H9 (cell line): Measurements from ENCODE around the gene MGME1. TPM values are rescaled to one million over a fixed set of nuclear protein-coding genes. Genes with fewer than 3 reads are reported as not detected.

Experiments used
- DNase-seq: peaks from one replicate; pipeline ENCODE4 v3.0.0-alpha.2; 2017
- H2AFZ ChIP-seq: one replicate; pipeline ENCODE4 v1.6.1; 2013; ENCODE audit warnings: mild to moderate bottlenecking, low read length, control low read depth, moderate library complexity
- H2AK5ac ChIP-seq: 2 replicates; pipeline ENCODE4 v1.6.1; 2013; ENCODE audit warnings: low read length, control low read depth, mixed read lengths; ENCODE audit not compliant: insufficient read length
- H2BK120ac ChIP-seq: one replicate; pipeline ENCODE4 v1.6.1; 2013; ENCODE audit warnings: low read depth, mild to moderate bottlenecking, low read length, control low read depth, inconsistent platforms; ENCODE audit not compliant: poor library complexity, severe bottlenecking
- H2BK12ac ChIP-seq: 2 replicates; pipeline ENCODE4 v1.6.1; 2013; ENCODE audit warnings: low read length, control low read depth, mixed read lengths, low read depth; ENCODE audit not compliant: insufficient read length
- H2BK15ac ChIP-seq: 2 replicates; pipeline ENCODE4 v1.6.1; 2013; ENCODE audit warnings: low read depth, low read length, control low read depth
- H2BK20ac ChIP-seq: one replicate; pipeline ENCODE4 v1.6.1; 2013; ENCODE audit warnings: low read depth, mild to moderate bottlenecking, low read length, control low read depth, inconsistent platforms; ENCODE audit not compliant: poor library complexity, severe bottlenecking
- H2BK5ac ChIP-seq: 2 replicates; pipeline ENCODE4 v1.6.1; 2013; ENCODE audit warnings: low read length, control low read depth, mixed read lengths; ENCODE audit not compliant: insufficient read length
- H3K14ac ChIP-seq: 2 replicates; pipeline ENCODE4 v1.6.1; 2013; ENCODE audit warnings: low read length, control low read depth; ENCODE audit not compliant: insufficient read depth
- H3K18ac ChIP-seq: 2 replicates; pipeline ENCODE4 v1.6.1; 2013; ENCODE audit warnings: low read depth, mild to moderate bottlenecking, mixed read lengths, low read length, control low read depth; ENCODE audit not compliant: insufficient read length
- H3K23ac ChIP-seq: 2 replicates; pipeline ENCODE4 v1.6.1; 2013; ENCODE audit warnings: low read length, control low read depth, mixed read lengths, low read depth; ENCODE audit not compliant: insufficient read length
- H3K23me2 ChIP-seq: 2 replicates; pipeline ENCODE4 v1.6.1; 2013; ENCODE audit warnings: low read depth, mild to moderate bottlenecking, mixed read lengths, low read length, control low read depth; ENCODE audit not compliant: insufficient read length, poor library complexity, severe bottlenecking
- H3K27ac ChIP-seq: 2 replicates; pipeline ENCODE4 v1.5.1; 2013; ENCODE audit warnings: low read length, control low read depth, mixed read lengths, low read depth; ENCODE audit not compliant: insufficient read length
- H3K27me3 ChIP-seq: 2 replicates; pipeline ENCODE4 v1.6.1; 2013; ENCODE audit warnings: low read length, control low read depth, inconsistent platforms; ENCODE audit not compliant: insufficient read depth
- H3K4ac ChIP-seq: 2 replicates; pipeline ENCODE4 v1.6.1; 2013; ENCODE audit warnings: low read depth, mild to moderate bottlenecking, control low read depth, inconsistent platforms, low read length, moderate library complexity
- H3K4me1 ChIP-seq: 2 replicates; pipeline ENCODE4 v1.6.1; 2013; ENCODE audit warnings: low read length, control low read depth, inconsistent platforms; ENCODE audit not compliant: insufficient read depth
- H3K4me2 ChIP-seq: 2 replicates; pipeline ENCODE4 v1.6.1; 2013; ENCODE audit warnings: low read length, control low read depth, mixed read lengths; ENCODE audit not compliant: insufficient read length, insufficient read depth
- H3K56ac ChIP-seq: 2 replicates; pipeline ENCODE4 v1.6.1; 2013; ENCODE audit warnings: low read depth, mild to moderate bottlenecking, mixed read lengths, low read length, control low read depth; ENCODE audit not compliant: insufficient read length
- H3K79me1 ChIP-seq: 2 replicates; pipeline ENCODE4 v1.6.1; 2013; ENCODE audit warnings: low read depth, mild to moderate bottlenecking, moderate library complexity, low read length, control low read depth, inconsistent platforms; ENCODE audit not compliant: insufficient read depth, poor library complexity, severe bottlenecking
- H3K79me2 ChIP-seq: 2 replicates; pipeline ENCODE4 v1.6.1; 2013; ENCODE audit warnings: low read length, control low read depth, inconsistent platforms; ENCODE audit not compliant: insufficient read depth
- H3K9ac ChIP-seq: 2 replicates; pipeline ENCODE4 v1.6.1; 2013; ENCODE audit warnings: low read length, control low read depth, mixed read lengths; ENCODE audit not compliant: insufficient read length; ENCODE audit errors: extremely low read depth
- H3K9me3 ChIP-seq: one replicate; pipeline ENCODE4 v1.6.1; 2013; ENCODE audit warnings: low read depth, low read length, inconsistent platforms; ENCODE audit not compliant: control insufficient read depth
- H3T11ph ChIP-seq: one replicate; pipeline ENCODE4 v1.6.1; 2013; ENCODE audit warnings: mild to moderate bottlenecking, low read length, control low read depth, inconsistent platforms
- H4K20me1 ChIP-seq: one replicate; pipeline ENCODE4 v1.6.1; 2013; ENCODE audit not compliant: control insufficient read depth, insufficient read length, insufficient read depth
- H4K5ac ChIP-seq: 2 replicates; pipeline ENCODE4 v1.6.1; 2013; ENCODE audit warnings: low read depth, mild to moderate bottlenecking, mixed read lengths, low read length, control low read depth; ENCODE audit not compliant: insufficient read length
- H4K8ac ChIP-seq: replicated peaks from 2 replicates; pipeline ENCODE4 v1.6.1; 2013; ENCODE audit warnings: low read length, control low read depth, mixed read lengths, low read depth; ENCODE audit not compliant: insufficient read length
- H4K91ac ChIP-seq: 2 replicates; pipeline ENCODE4 v1.6.1; 2013; ENCODE audit warnings: low read depth, mild to moderate bottlenecking, moderate library complexity, mixed read lengths, low read length, control low read depth; ENCODE audit not compliant: insufficient read length
- H3K27ac Mint-ChIP-seq, 3 experiments: 2 replicates in 2 of 3; 3 replicates in 1 of 3; pipeline ENCODE4 v1.8.0; 2020 to 2021; ENCODE audit warnings: mixed read lengths in 3 of 3, mild to moderate bottlenecking in 1 of 3, moderate library complexity in 1 of 3
- H3K27me3 Mint-ChIP-seq: 2 replicates; pipeline ENCODE4 v1.8.0; 2021; ENCODE audit warnings: low read depth, mild to moderate bottlenecking, moderate library complexity, mixed read lengths
- H3K36me3 Mint-ChIP-seq, 3 experiments: 2 replicates in 2 of 3; 3 replicates in 1 of 3; pipeline ENCODE4 v1.8.0; 2020 to 2021; ENCODE audit warnings: low read depth in 3 of 3, mixed read lengths in 3 of 3; ENCODE audit not compliant: insufficient read depth in 1 of 3
- H3K4me1 Mint-ChIP-seq, 2 experiments: 2 replicates each; pipeline ENCODE4 v1.8.0; 2020; ENCODE audit warnings: mixed read lengths in 2 of 2
- H3K4me3 Mint-ChIP-seq, 2 experiments: 2 replicates in 1 of 2; 3 replicates in 1 of 2; pipeline ENCODE4 v1.8.0; 2020 to 2021; ENCODE audit warnings: mild to moderate bottlenecking in 2 of 2, mixed read lengths in 2 of 2, moderate library complexity in 1 of 2
- H3K9me3 Mint-ChIP-seq, 2 experiments: 2 replicates in 1 of 2; 3 replicates in 1 of 2; pipeline ENCODE4 v1.8.0; 2020; ENCODE audit warnings: mild to moderate bottlenecking in 2 of 2, mixed read lengths in 2 of 2, moderate library complexity in 1 of 2
- CTCF ChIP-seq: fragments of 200-600 bp; sonication (generic); conservative IDR thresholded peaks from 3 replicates; pipeline ENCODE4 v1.8.0; 2021; ENCODE audit warnings: antibody characterized with exemption, mild to moderate bottlenecking
- WGBS: extraction: QIAGEN DNeasy Blood & Tissue Kit; methylation state at CpG from one replicate; pipeline ENCODE4 v1.1.7; 2013; ENCODE audit warnings: missing lambda C conversion rate, low lambda C conversion rate, mixed read lengths; ENCODE audit not compliant: insufficient read length; ENCODE audit errors: extremely low coverage; 5-methylcytosine and 5-hydroxymethylcytosine counted together
- total RNA-seq: library from RNA; stranded (reverse); gene quantifications from 2 replicates; pipeline ENCODE4 v1.2.1, GENCODE V29; 2021

Gene MGME1
- total RNA-seq, 1 experiment from 2014 or later = 48.9 TPM

GRCh38 chr20:17925940-17926300 lies 42.9 kb upstream of the MGME1 start:
- Histone ChIP-seq H3T11ph (no peak overlapping the region), H2BK12ac (no peak overlapping the region), H3K27me3 (no peaks in the 10 kb centered on the region), H2BK20ac (no peak overlapping the region), H3K9ac (no peak overlapping the region), H3K27ac (no peak overlapping the region), H3K18ac (no peak overlapping the region), H2BK120ac (no peak overlapping the region), H2AFZ (no peak overlapping the region), H4K91ac (no peak overlapping the region), H3K23ac (no peak overlapping the region), H4K5ac (no peak overlapping the region), H2AK5ac (no peak overlapping the region), H3K4me2 (no peak overlapping the region), H2BK15ac (no peak overlapping the region), H3K79me1 (no peaks in the 10 kb centered on the region), H3K14ac (no peak overlapping the region; the same call in 1 of the 2 replicates), H4K20me1 (no peaks in the 10 kb centered on the region), H3K23me2 (no peaks in the 10 kb centered on the region), H3K79me2 (no peaks in the 10 kb centered on the region), H3K4me1 (no peaks in the 10 kb centered on the region), H2BK5ac (no peak overlapping the region), H3K4ac (no peak overlapping the region), H3K9me3 (no peaks in the 10 kb centered on the region), H4K8ac (no peak overlapping the region), H3K56ac (no peak overlapping the region)
- Mint-ChIP-seq H3K4me3 (no peak overlapping the region), H3K4me1 (peaks cover 10 to 18% of the 10 kb centered on the region in 2 experiments), H3K27me3 (peaks cover 8% of the 10 kb centered on the region), H3K27ac (no peak overlapping the region), H3K36me3 (peaks cover 0 to 2% (median 0%) of the 10 kb centered on the region in 3 experiments; a peak in 1 of 7 replicates), H3K9me3 (no peaks in the 10 kb centered on the region)
- no peak for TF ChIP-seq CTCF
- WGBS = no CpG with 5 or more reads among the region's 1 CpG
- DNase-seq = no peak
